ENCODE results near the gene SCEL.

DNA sequence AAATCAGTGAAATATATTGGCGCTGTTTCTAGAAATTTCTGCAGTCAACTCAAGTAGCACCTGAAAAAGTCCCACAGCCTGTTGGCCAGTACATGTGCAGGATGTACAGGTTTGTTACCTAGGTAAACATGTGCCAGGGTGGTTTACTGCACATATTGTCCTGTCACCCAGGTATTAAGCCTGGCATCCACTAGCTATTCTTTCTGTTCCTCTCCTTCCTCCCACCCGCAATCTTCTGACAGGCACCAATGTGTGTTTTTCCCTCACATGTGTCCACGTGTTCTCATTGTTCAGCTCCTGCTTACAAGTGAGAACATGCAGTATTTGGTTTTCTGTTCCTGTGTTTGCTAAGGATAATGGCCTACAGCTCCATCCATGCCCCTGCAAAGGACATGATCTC, 13.1 kb upstream of the SCEL start:
- TF ChIP-seq, protein P1, sequence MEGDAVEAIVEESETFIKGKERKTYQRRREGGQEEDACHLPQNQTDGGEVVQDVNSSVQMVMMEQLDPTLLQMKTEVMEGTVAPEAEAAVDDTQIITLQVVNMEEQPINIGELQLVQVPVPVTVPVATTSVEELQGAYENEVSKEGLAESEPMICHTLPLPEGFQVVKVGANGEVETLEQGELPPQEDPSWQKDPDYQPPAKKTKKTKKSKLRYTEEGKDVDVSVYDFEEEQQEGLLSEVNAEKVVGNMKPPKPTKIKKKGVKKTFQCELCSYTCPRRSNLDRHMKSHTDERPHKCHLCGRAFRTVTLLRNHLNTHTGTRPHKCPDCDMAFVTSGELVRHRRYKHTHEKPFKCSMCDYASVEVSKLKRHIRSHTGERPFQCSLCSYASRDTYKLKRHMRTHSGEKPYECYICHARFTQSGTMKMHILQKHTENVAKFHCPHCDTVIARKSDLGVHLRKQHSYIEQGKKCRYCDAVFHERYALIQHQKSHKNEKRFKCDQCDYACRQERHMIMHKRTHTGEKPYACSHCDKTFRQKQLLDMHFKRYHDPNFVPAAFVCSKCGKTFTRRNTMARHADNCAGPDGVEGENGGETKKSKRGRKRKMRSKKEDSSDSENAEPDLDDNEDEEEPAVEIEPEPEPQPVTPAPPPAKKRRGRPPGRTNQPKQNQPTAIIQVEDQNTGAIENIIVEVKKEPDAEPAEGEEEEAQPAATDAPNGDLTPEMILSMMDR (IDR thresholded peaks at IDR 0.05), result no peak
- TF ChIP-seq EZH2 (IDR thresholded peaks at IDR 0.05) (no peak), EZH2phosphoT487 (IDR thresholded peaks at IDR 0.05) (no peak)

All from neural progenitor cell (in vitro differentiated cells).